ENCODE results near the gene NDST4.

NDST4 gene

GRCh38 chr4:114890773-114891172 lies 222.6 kb downstream of the NDST4 start:
- Histone ChIP-seq H3K56ac (ENCODE audit: low read length) (no peak overlapping the region), H3K4me2 (ENCODE audit: low read length) (no peak overlapping the region), H3K4ac (ENCODE audit: low read depth, low read length) (no peak overlapping the region), H2BK15ac (replicated peaks; ENCODE audit: low read depth) (no peak overlapping the region), H3K27ac (ENCODE audit: low read depth, low read length) (no peak overlapping the region), H3K79me2 (ENCODE audit: control insufficient read depth, insufficient read depth, low read length) (no peaks in the 10 kb centered on the region), H3K23ac (ENCODE audit: low read length) (no peak overlapping the region), H3K18ac (ENCODE audit: low read length) (no peak overlapping the region), H4K5ac (ENCODE audit: low read length) (no peak overlapping the region), H3K4me1 (ENCODE audit: control insufficient read depth, low read depth, low read length) (no peaks in the 10 kb centered on the region), H2AK5ac (ENCODE audit: low read length) (no peak overlapping the region), H3K4me3 (ENCODE audit: low read length) (no peak overlapping the region), H2BK5ac (ENCODE audit: low read length) (no peak overlapping the region), H3K27me3 (ENCODE audit: insufficient read depth, low read length, poor library complexity) (no peaks in the 10 kb centered on the region), H3K79me1 (ENCODE audit: low read length) (no peaks in the 10 kb centered on the region), H4K8ac (ENCODE audit: low read depth, low read length) (no peak overlapping the region), H3K36me3 (ENCODE audit: control insufficient read depth, insufficient read depth, low read length) (no peaks in the 10 kb centered on the region), H3K9ac (ENCODE audit: low read length) (no peak overlapping the region), H2BK120ac (ENCODE audit: low read depth, low read length) (no peak overlapping the region)
- WGBS (ENCODE audit: extremely low coverage, insufficient coverage, low lambda C conversion rate), result no CpG with 5 or more reads among the region's 1 CpG
- DNase-seq, result peak; percentile 37

GRCh38 chr4:114886761-114887160 lies 226.7 kb downstream of the NDST4 start:
- DNase-seq, result no peak
- no peak overlapping the region for H3K18ac ChIP-seq (ENCODE audit: low read length)
- H3K27ac ChIP-seq (ENCODE audit: low read depth, low read length), result no peak overlapping the region
- no peak overlapping the region for H4K5ac ChIP-seq (ENCODE audit: low read length)
- H3K27me3 ChIP-seq (ENCODE audit: insufficient read depth, low read length, poor library complexity), result no peaks in the 10 kb centered on the region
- H2BK120ac ChIP-seq (ENCODE audit: low read depth, low read length), result no peak overlapping the region
- H3K4me2 ChIP-seq (ENCODE audit: low read length), result no peak overlapping the region
- H3K4ac ChIP-seq (ENCODE audit: low read depth, low read length), result no peak overlapping the region
- H3K9ac ChIP-seq (ENCODE audit: low read length), result no peak overlapping the region
- no peak overlapping the region for H2AK5ac ChIP-seq (ENCODE audit: low read length)
- no CpG with 5 or more reads among the region's 2 CpGs for WGBS (ENCODE audit: extremely low coverage, insufficient coverage, low lambda C conversion rate)
- H4K8ac ChIP-seq (ENCODE audit: low read depth, low read length), result no peak overlapping the region
- H3K56ac ChIP-seq (ENCODE audit: low read length), result no peak overlapping the region
- H2BK5ac ChIP-seq (ENCODE audit: low read length), result no peak overlapping the region
- no peaks in the 10 kb centered on the region for H3K79me1 ChIP-seq (ENCODE audit: low read length)
- H3K23ac ChIP-seq (ENCODE audit: low read length), result no peak overlapping the region
- H3K4me1 ChIP-seq (ENCODE audit: control insufficient read depth, low read depth, low read length), result no peaks in the 10 kb centered on the region
- H3K36me3 ChIP-seq (ENCODE audit: control insufficient read depth, insufficient read depth, low read length), result no peaks in the 10 kb centered on the region
- no peaks in the 10 kb centered on the region for H3K79me2 ChIP-seq (ENCODE audit: control insufficient read depth, insufficient read depth, low read length)
- no peak overlapping the region for H2BK15ac ChIP-seq (replicated peaks; ENCODE audit: low read depth)
- H3K4me3 ChIP-seq (ENCODE audit: low read length), result no peak overlapping the region

- Histone ChIP-seq H4K8ac (ENCODE audit: low read depth, low read length) (no peak overlapping the region), H4K5ac (ENCODE audit: low read length) (no peak overlapping the region)
- no CpG with 5 or more reads among the region's 5 CpGs for WGBS (ENCODE audit: extremely low coverage, insufficient coverage, low lambda C conversion rate)
These were observed 229.8 kb downstream of the NDST4 start for GRCh38 chr4:114883641-114884040.

GRCh38 chr4:114879916-114880669 lies 233.3 kb downstream of the NDST4 start:
- H3K4me2 ChIP-seq (ENCODE audit: low read length), result no peak overlapping the region
- H2BK5ac ChIP-seq (ENCODE audit: low read length), result no peak overlapping the region
- no peak overlapping the region for H4K8ac ChIP-seq (ENCODE audit: low read depth, low read length)
- H3K18ac ChIP-seq (ENCODE audit: low read length), result no peak overlapping the region
- no peak overlapping the region for H2BK15ac ChIP-seq (replicated peaks; ENCODE audit: low read depth)
- H4K5ac ChIP-seq (ENCODE audit: low read length), result no peak overlapping the region
- H2BK120ac ChIP-seq (ENCODE audit: low read depth, low read length), result no peak overlapping the region
- H3K4ac ChIP-seq (ENCODE audit: low read depth, low read length), result no peak overlapping the region
- no peak overlapping the region for H2AK5ac ChIP-seq (ENCODE audit: low read length)
- no peak overlapping the region for H3K9ac ChIP-seq (ENCODE audit: low read length)
- no peak overlapping the region for H3K4me3 ChIP-seq (ENCODE audit: low read length)
- WGBS (ENCODE audit: extremely low coverage, insufficient coverage, low lambda C conversion rate), result no CpG with 5 or more reads among the region's 3 CpGs
- no peak overlapping the region for H3K23ac ChIP-seq (ENCODE audit: low read length)
- no peaks in the 10 kb centered on the region for H3K36me3 ChIP-seq (ENCODE audit: control insufficient read depth, insufficient read depth, low read length)
- no peak for DNase-seq
- no peaks in the 10 kb centered on the region for H3K27me3 ChIP-seq (ENCODE audit: insufficient read depth, low read length, poor library complexity)
- H3K79me2 ChIP-seq (ENCODE audit: control insufficient read depth, insufficient read depth, low read length), result no peaks in the 10 kb centered on the region
- no peaks in the 10 kb centered on the region for H3K79me1 ChIP-seq (ENCODE audit: low read length)
- no peak overlapping the region for H3K56ac ChIP-seq (ENCODE audit: low read length)
- no peak overlapping the region for H3K27ac ChIP-seq (ENCODE audit: low read depth, low read length)
- no peaks in the 10 kb centered on the region for H3K4me1 ChIP-seq (ENCODE audit: control insufficient read depth, low read depth, low read length)

More at GRCh38 chr4:114883641-114884040, 229.8 kb downstream of the NDST4 start:
- no peak overlapping the region for H2BK5ac ChIP-seq (ENCODE audit: low read length)
- no peak overlapping the region for H3K23ac ChIP-seq (ENCODE audit: low read length)
- H3K27ac ChIP-seq (ENCODE audit: low read depth, low read length), result no peak overlapping the region
- H2BK15ac ChIP-seq (replicated peaks; ENCODE audit: low read depth), result no peak overlapping the region
- no peaks in the 10 kb centered on the region for H3K4me1 ChIP-seq (ENCODE audit: control insufficient read depth, low read depth, low read length)
- H3K18ac ChIP-seq (ENCODE audit: low read length), result no peak overlapping the region
- no peak overlapping the region for H3K4me2 ChIP-seq (ENCODE audit: low read length)
- H3K4ac ChIP-seq (ENCODE audit: low read depth, low read length), result no peak overlapping the region
- no peaks in the 10 kb centered on the region for H3K27me3 ChIP-seq (ENCODE audit: insufficient read depth, low read length, poor library complexity)
- no peak overlapping the region for H3K9ac ChIP-seq (ENCODE audit: low read length)
- H2BK120ac ChIP-seq (ENCODE audit: low read depth, low read length), result no peak overlapping the region
- H3K79me1 ChIP-seq (ENCODE audit: low read length), result no peaks in the 10 kb centered on the region
- DNase-seq, result no peak
- no peak overlapping the region for H3K56ac ChIP-seq (ENCODE audit: low read length)
- no peaks in the 10 kb centered on the region for H3K79me2 ChIP-seq (ENCODE audit: control insufficient read depth, insufficient read depth, low read length)
- no peak overlapping the region for H3K4me3 ChIP-seq (ENCODE audit: low read length)
- H3K36me3 ChIP-seq (ENCODE audit: control insufficient read depth, insufficient read depth, low read length), result no peaks in the 10 kb centered on the region
- H2AK5ac ChIP-seq (ENCODE audit: low read length), result no peak overlapping the region

- Histone ChIP-seq H2BK15ac (replicated peaks; ENCODE audit: low read depth) (no peak overlapping the region), H3K9ac (ENCODE audit: low read length) (no peak overlapping the region), H2BK5ac (ENCODE audit: low read length) (no peak overlapping the region), H3K36me3 (ENCODE audit: control insufficient read depth, insufficient read depth, low read length) (no peaks in the 10 kb centered on the region), H3K4me3 (ENCODE audit: low read length) (no peak overlapping the region), H3K27me3 (ENCODE audit: insufficient read depth, low read length, poor library complexity) (no peaks in the 10 kb centered on the region), H3K4me2 (ENCODE audit: low read length) (no peak overlapping the region), H2BK120ac (ENCODE audit: low read depth, low read length) (no peak overlapping the region), H4K8ac (ENCODE audit: low read depth, low read length) (no peak overlapping the region), H3K18ac (ENCODE audit: low read length) (no peak overlapping the region), H3K23ac (ENCODE audit: low read length) (no peak overlapping the region), H3K4me1 (ENCODE audit: control insufficient read depth, low read depth, low read length) (no peaks in the 10 kb centered on the region), H3K4ac (ENCODE audit: low read depth, low read length) (no peak overlapping the region), H4K5ac (ENCODE audit: low read length) (no peak overlapping the region), H3K79me1 (ENCODE audit: low read length) (no peaks in the 10 kb centered on the region), H3K56ac (ENCODE audit: low read length) (no peak overlapping the region), H3K79me2 (ENCODE audit: control insufficient read depth, insufficient read depth, low read length) (no peaks in the 10 kb centered on the region), H2AK5ac (ENCODE audit: low read length) (no peak overlapping the region), H3K27ac (ENCODE audit: low read depth, low read length) (no peak overlapping the region)
- no peak for DNase-seq
These were observed 237.8 kb downstream of the NDST4 start for GRCh38 chr4:114875630-114876029.

GRCh38 chr4:114874321-114874720 lies 239.1 kb downstream of the NDST4 start:
- Histone ChIP-seq H3K23ac (ENCODE audit: low read length) (no peak overlapping the region), H3K79me2 (ENCODE audit: control insufficient read depth, insufficient read depth, low read length) (no peaks in the 10 kb centered on the region), H3K4ac (ENCODE audit: low read depth, low read length) (no peak overlapping the region), H3K27ac (ENCODE audit: low read depth, low read length) (no peak overlapping the region), H4K8ac (ENCODE audit: low read depth, low read length) (no peak overlapping the region), H2BK120ac (ENCODE audit: low read depth, low read length) (no peak overlapping the region), H3K36me3 (ENCODE audit: control insufficient read depth, insufficient read depth, low read length) (no peaks in the 10 kb centered on the region), H2BK15ac (replicated peaks; ENCODE audit: low read depth) (no peak overlapping the region), H3K4me3 (ENCODE audit: low read length) (no peak overlapping the region), H3K27me3 (ENCODE audit: insufficient read depth, low read length, poor library complexity) (no peaks in the 10 kb centered on the region), H3K9ac (ENCODE audit: low read length) (no peak overlapping the region), H2AK5ac (ENCODE audit: low read length) (no peak overlapping the region), H4K5ac (ENCODE audit: low read length) (no peak overlapping the region), H2BK5ac (ENCODE audit: low read length) (no peak overlapping the region), H3K79me1 (ENCODE audit: low read length) (no peaks in the 10 kb centered on the region), H3K4me2 (ENCODE audit: low read length) (no peak overlapping the region), H3K56ac (ENCODE audit: low read length) (no peak overlapping the region), H3K18ac (ENCODE audit: low read length) (no peak overlapping the region), H3K4me1 (ENCODE audit: control insufficient read depth, low read depth, low read length) (no peaks in the 10 kb centered on the region)
- WGBS (ENCODE audit: extremely low coverage, insufficient coverage, low lambda C conversion rate), result no CpG with 5 or more reads among the region's 1 CpG
- DNase-seq, result no peak

All from mesendoderm (in vitro differentiated cells).